Left renal pelvis (tissue), 4 donors: ENCODE data around the gene CYB561D2. TPM values are rescaled to one million over a fixed set of nuclear protein-coding genes. Genes with fewer than 3 reads are reported as not detected.

Experiments
- DNase-seq, 4 donors: peaks; one replicate each; pipeline ENCODE4 v3.0.0-alpha.2; 2013; ENCODE audit warnings: low read depth in 4 of 4, low spot score in 3 of 4
- polyA plus RNA-seq, 4 donors: library from polyadenylated mRNA; unstranded; fragments of 120-200 nt; gene quantifications; one replicate each; pipeline ENCODE4 v1.2.1, GENCODE V29; 2013; ENCODE audit not compliant: insufficient read length in 4 of 4

Gene CYB561D2
- polyA plus RNA-seq, 4 donors = 12.5 to 16.3 (median 13.5) TPM

- DNase-seq = no peak
Measured at GRCh38 chr3:50340448-50341329, 10.0 kb upstream of the CYB561D2 start, which contains the start of gene RASSF1. Gene RASSF1 (minus strand): TSS chr3:50340836. CDS start chr3:50340805, 31 bp downstream.

GRCh38 chr3:50341537-50341936, 9.1 kb upstream of the CYB561D2 start:
- DNase-seq = no peak

- DNase-seq = no peak
Measured at GRCh38 chr3:50341996-50342650, 8.5 kb upstream of the CYB561D2 start.

DNA sequence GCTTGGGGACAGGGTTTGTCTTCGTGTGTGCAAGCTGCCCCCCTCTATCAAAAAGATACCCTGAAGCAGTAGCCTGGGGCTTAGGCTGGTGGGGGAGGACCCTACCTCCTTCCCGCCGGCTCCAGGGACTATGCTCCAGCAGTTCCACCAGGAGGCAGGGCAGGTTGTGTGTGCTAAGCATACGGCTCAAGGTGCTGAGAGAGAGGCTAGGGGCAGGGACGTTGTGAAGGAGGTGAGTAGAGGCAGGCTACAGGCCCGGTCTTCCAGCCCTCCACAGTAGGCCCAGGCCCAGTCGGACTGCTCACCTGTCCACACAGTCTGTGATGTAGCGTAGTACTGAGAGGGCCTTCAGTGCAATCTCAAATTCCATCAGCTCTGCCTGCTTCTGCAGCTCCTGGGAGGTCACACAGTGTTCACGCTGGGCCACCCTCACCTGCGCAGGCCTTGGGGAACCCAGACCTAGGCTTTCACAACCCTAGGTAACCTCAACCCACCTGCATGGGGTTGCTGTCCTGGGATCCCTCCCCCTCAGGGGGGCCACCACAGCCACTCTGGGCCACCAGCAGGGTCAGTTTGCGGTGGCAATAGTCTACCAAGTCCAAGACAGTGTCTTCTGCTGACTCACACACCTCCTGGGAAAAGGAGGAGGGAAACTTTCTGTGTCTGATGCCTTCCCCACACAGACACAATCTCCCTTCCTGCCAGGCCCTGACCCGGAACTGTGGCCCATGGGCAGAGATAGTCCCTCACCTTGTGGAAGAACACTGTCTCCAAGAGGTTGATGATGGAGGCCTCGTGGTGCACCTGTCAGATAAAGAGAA, 7.6 kb upstream of the CYB561D2 start:
- DNase-seq = no peak

GRCh38 chr3:50345008-50345407, 5.7 kb upstream of the CYB561D2 start:
- DNase-seq = no peak

- DNase-seq = no peak
Measured at GRCh38 chr3:50345586-50346234, 5.0 kb upstream of the CYB561D2 start, which contains the start of gene ZMYND10. Gene ZMYND10 (minus strand): TSS chr3:50345732. CDS start chr3:50345579, 153 bp downstream.

DNA sequence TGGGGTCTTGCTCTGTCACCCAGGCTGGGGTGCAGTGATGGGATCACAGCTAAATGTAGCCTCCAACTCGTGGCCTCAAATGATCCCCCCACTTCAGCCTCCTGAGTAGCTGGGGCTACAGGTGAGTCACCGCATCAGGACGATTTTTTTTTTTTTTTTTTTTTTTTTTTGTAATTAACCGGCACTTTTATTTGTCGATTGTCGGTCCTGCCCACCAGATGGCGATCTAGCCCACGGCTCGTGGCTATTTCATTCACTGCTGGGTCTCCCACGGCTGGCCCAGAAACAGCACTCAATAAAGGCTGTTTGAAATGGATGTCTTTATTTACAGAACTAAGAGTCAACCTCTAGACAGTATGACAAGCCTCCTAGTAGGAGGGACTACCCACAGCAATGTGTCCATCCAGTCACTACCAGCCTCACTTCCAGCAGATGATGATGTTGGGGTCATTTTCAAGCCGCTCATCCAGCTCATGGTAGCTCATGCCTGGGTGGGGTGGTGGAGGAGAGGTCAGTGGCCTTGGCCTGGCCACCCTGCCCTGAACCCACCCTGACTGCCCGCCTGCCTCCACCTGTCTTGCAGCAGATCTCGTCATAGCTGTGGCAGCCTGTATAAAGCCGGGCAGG, 3.4 kb upstream of the CYB561D2 start:
- no peak for DNase-seq

DNA sequence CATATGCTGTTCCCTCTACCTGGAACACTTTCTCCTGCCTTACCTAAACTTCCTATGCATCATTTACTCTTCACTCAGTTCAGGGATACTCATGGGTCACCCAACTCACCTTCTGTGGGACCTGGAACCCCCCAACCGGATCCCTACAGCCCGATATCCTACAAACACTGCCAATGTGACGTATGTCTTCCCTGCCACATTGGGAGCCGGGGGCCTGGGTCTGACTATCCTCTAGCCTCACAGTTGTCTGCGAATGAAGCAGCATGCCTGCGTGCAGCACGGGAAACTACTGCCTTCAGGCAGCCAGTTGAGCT, 492 bp upstream of the CYB561D2 start:
- no peak for DNase-seq

DNA sequence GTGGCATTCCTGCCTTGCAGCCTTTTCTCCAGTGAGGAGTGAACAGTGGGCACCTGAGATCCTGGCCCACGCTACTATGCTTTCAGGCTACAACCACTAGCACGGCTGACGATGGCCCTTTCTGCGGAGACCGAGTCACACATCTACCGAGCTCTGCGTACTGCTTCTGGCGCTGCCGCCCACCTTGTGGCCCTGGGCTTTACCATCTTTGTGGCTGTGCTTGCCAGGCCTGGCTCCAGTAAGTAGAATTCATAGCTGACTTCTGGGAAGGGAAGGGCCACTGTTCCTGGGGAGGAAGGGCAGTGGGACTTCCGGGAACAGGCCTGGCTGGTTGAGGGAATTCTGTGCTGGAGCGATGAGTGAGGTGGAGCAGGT, 648 bp downstream of the CYB561D2 start:
- DNase-seq = no peak

DNA sequence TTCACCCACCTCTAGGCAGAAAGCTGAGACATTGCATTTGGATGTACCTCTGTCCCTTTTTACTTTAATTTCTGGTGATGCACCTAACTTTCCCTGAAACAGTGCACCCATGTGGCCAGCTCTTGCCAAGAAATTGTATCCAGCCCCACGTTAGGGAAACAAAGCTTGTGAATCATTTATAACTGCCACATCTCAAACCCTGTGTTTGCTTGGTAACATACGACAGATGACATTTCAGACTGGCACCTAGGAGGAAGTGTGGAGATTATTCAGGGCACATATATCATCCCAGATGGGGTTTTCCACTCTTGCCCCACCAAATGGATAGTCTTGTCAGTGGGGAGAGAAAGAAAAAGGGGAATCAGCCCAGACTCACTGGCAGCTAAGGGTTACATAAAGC, 2.1 kb downstream of the CYB561D2 start:
- DNase-seq = no peak

DNA sequence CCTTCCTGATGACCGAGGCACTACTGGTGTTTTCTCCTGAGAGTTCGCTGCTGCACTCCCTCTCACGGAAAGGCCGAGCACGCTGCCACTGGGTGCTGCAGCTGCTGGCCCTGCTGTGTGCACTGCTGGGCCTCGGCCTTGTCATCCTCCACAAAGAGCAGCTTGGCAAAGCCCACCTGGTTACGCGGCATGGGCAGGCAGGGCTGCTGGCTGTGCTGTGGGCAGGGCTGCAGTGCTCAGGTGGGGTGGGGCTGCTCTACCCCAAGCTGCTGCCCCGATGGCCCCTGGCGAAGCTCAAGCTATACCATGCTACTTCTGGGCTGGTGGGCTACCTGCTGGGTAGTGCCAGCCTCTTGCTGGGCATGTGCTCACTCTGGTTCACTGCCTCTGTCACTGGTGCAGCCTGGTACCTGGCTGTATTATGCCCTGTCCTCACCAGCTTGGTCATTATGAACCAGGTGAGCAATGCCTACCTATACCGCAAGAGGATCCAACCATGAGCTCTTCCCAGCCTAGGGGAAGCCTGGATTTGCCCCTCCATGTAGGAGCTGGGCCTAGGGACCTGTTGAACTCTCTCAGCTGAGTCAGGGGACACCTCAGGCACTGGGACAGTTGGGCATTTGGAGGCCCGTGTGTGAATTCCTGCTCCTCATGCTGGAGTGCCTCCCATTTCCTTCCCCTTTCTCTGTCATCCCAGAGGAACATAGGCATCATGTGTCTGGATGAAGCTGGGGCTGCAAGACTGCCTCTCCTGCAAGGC, 2.8 kb downstream of the CYB561D2 start:
- DNase-seq = no peak

- DNase-seq = no peak
Measured at GRCh38 chr3:50354186-50354764, 3.6 kb downstream of the CYB561D2 start.

DNA sequence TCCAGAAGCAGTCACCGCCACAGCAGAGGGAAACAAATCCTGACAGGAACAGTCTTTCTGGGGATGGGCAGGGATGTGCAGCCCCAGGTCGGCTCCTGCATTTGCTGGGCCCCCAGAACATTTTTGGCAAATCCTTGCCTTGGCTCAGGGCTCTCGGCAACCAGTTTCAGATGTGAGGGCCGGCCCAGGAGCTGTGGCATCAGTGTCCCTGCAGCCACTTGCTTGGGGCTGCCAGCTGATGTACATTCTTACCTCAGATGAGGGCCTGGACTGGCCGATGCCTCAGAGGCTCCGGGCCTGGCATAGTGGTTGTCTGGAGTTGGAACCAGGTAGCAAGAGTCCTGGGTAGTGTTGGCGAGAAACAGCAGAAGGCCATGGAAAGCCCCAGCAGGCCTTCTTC, 4.2 kb downstream of the CYB561D2 start:
- no peak for DNase-seq

DNA sequence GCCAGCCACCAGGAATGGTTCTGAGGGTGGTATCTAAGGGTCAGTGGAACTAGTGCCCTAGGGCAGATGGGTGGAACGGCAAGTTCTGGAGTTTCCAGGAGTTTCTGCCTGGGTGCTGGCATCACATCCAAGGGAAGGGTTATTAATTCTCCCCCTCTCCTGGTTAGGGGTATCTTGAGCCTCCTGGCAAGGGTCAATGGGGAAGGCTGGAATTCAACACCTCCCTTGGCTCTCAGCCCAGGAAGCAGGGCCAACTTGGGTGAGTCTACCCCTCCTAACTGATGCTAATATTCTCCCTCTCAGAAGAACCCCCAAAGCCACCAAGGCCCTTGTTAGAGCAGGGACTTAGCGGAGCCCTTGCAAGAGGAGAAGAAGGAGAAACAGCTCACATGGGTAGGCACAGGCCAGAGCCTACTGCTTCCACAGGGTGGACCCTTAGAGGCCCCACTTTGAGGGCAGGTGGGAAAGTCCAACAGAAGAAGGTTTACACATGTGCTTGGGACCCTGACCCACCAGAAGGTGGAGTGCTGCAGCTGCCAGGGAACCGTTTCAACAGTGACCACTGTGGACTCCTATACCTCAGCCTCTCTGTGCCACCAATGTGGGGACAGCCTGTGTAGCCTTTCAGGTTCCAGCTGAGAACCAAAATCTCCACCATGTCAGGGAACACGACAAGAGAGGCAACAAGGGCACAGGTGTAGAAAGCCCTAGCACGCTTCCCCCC, 5.3 kb downstream of the CYB561D2 start:
- no peak for DNase-seq

DNA sequence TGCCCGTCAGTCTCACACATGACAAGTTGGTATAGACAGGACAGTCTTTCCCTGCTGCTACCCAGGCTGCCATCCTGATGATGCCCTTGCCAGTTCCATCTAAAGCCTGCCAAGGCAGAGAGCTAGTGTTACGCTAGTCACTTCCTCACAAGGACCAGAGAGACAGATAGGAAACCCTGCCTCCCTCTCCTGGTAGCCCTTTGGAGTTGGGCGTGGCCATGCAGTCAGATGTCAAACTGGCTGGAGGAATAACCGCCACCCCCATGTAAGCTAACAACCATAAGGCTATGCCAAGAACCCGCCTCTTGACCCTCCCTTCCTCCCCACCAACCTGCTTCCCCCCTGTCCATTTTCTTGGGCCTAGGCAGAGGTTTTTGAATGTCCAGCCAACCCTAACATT, 5.9 kb downstream of the CYB561D2 start:
- no peak for DNase-seq

DNA sequence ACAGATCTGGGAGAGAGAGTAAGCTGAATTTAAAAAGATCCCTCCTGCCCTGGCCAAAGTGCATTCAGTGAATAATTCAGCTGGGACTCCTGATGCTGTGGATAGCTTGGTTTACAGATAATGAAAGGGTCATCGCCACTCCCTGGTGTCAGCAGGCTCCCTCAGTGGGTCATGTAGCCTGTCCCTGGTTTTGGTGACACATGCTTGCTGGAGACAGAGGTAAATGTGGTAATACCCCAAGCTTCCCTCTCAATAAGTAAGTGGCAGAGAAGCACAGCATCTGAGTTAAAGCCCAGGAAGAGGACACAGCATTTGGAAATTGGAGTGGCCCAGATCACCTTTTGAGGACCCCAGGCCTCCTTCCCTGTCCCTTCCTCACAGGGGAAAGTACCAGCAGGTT, 6.8 kb downstream of the CYB561D2 start:
- DNase-seq = no peak

GRCh38 chr3:50358355-50358910, 7.8 kb downstream of the CYB561D2 start:
- no peak for DNase-seq
